Measurements from ENCODE around the gene COL9A1. TPM values are rescaled to one million over a fixed set of nuclear protein-coding genes. Genes with fewer than 3 reads are reported as not detected.

Gene COL9A1
- total and polyA plus RNA-seq, 9 of the 15 experiments (the other 6 are each of a cell fraction or from before 2014, with no cell fraction given): 0.01 to 0.13 (median 0.06) TPM; not detected in 1

DNA sequence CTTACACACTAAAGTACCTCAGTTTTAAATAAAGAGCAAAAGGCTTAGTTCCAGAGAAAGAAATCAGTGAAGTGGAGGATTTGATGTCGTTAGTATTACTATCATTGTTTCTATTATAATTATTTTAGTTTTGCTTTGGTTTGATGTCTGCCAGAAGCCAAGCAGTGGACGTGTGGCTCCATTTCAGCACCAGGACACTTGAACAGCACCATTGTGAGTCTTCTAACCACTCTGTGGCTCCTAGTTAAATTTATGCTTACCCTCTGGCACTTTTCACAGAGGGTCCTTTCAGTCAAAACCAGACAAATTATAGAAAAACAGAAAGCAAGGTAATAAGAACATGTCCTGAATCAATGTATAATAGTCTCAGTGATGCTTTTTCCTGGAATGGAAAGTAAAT lies 3.4 kb downstream of the COL9A1 start:
- H3K27ac ChIP-seq (ENCODE audit: extremely low read depth, low read depth, low read length): no peak overlapping the region
- H3K4me2 ChIP-seq (ENCODE audit: insufficient read depth, low read length): no peak overlapping the region
- ChIA-PET POLR2A (no interaction called here), CTCF (ENCODE audit: low intra/inter-chr PET ratio) (no interaction called here)
- H3K9me1 ChIP-seq (ENCODE audit: control insufficient read depth, insufficient read depth, low read length): no peaks in the 10 kb centered on the region
- in situ Hi-C loops (cut with MboI) (no loop called here), intact Hi-C loops (cut with micrococcal nuclease) (no loop called here)
- peaks cover 11 to 12% of the 10 kb centered on the region in 2 experiments; a peak in 3 of 5 replicates for H3K27me3 ChIP-seq (ENCODE audit: control insufficient read depth in 2 of 2, insufficient read depth in 2 of 2, low read length in 2 of 2)
- DNase-seq (ENCODE audit: extremely low read depth in 1 of 4, low spot score in 3 of 4): peak in 1 of 4 experiments; percentile 31
- no TSS peak for BruUV-seq (replicated peaks)
- H3K4me3 ChIP-seq: no peak overlapping the region
- H3K4me1 ChIP-seq (replicated peaks in 1 of 2; ENCODE audit: control insufficient read depth in 2 of 2, insufficient read depth in 2 of 2, low read length in 2 of 2): no peaks in the 10 kb centered on the region
- peak; percentile 64; the same call in 2 of the 3 replicates for ATAC-seq
- no peaks in the 10 kb centered on the region for H3K36me3 ChIP-seq (ENCODE audit: control insufficient read depth, insufficient read depth, low read length)
- FAIRE-seq: no peak
- no peak overlapping the region for H2AFZ ChIP-seq (ENCODE audit: low read depth, low read length)
- H3K9me3 ChIP-seq (replicated peaks; ENCODE audit: control insufficient read depth, insufficient read depth, low read depth, low read length): no peaks in the 10 kb centered on the region
- WGBS (ENCODE audit: insufficient coverage, low coverage, missing lambda C conversion rate): 0% methylated on average over 2 of the region's 2 CpGs
- TF ChIP-seq ZNF175 (CRISPR knock-in tag; IDR thresholded peaks at IDR 0.05; ENCODE audit: low read depth) (no peak), ZNF431 (CRISPR knock-in tag; IDR thresholded peaks at IDR 0.05) (no peak), EHMT2 (IDR thresholded peaks at IDR 0.05) (peak; percentile 92), MIER1 (IDR thresholded peaks at IDR 0.05; ENCODE audit: low read depth) (peak; percentile 87)
- TF ChIP-seq, protein P1, sequence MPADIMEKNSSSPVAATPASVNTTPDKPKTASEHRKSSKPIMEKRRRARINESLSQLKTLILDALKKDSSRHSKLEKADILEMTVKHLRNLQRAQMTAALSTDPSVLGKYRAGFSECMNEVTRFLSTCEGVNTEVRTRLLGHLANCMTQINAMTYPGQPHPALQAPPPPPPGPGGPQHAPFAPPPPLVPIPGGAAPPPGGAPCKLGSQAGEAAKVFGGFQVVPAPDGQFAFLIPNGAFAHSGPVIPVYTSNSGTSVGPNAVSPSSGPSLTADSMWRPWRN (IDR thresholded peaks at IDR 0.05; ENCODE audit: low read depth): no peak
- TF ChIP-seq, protein P2, sequence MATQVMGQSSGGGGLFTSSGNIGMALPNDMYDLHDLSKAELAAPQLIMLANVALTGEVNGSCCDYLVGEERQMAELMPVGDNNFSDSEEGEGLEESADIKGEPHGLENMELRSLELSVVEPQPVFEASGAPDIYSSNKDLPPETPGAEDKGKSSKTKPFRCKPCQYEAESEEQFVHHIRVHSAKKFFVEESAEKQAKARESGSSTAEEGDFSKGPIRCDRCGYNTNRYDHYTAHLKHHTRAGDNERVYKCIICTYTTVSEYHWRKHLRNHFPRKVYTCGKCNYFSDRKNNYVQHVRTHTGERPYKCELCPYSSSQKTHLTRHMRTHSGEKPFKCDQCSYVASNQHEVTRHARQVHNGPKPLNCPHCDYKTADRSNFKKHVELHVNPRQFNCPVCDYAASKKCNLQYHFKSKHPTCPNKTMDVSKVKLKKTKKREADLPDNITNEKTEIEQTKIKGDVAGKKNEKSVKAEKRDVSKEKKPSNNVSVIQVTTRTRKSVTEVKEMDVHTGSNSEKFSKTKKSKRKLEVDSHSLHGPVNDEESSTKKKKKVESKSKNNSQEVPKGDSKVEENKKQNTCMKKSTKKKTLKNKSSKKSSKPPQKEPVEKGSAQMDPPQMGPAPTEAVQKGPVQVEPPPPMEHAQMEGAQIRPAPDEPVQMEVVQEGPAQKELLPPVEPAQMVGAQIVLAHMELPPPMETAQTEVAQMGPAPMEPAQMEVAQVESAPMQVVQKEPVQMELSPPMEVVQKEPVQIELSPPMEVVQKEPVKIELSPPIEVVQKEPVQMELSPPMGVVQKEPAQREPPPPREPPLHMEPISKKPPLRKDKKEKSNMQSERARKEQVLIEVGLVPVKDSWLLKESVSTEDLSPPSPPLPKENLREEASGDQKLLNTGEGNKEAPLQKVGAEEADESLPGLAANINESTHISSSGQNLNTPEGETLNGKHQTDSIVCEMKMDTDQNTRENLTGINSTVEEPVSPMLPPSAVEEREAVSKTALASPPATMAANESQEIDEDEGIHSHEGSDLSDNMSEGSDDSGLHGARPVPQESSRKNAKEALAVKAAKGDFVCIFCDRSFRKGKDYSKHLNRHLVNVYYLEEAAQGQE (IDR thresholded peaks at IDR 0.05; ENCODE audit: borderline replicate concordance): peak; percentile 96
- TF ChIP-seq, protein P2 (CRISPR knock-in tag; IDR thresholded peaks at IDR 0.05; ENCODE audit: low read depth): peak; percentile 58; the same call in 1 of the 2 replicates
- H4K20me1 ChIP-seq (replicated peaks; ENCODE audit: control insufficient read depth, insufficient read depth, low read length): no peaks in the 10 kb centered on the region
- H3K9ac ChIP-seq (ENCODE audit: insufficient read depth in 1 of 2, low read depth in 2 of 2, low read length in 2 of 2): no peak overlapping the region
- H3K79me2 ChIP-seq (ENCODE audit: control insufficient read depth, insufficient read depth, low read length): no peaks in the 10 kb centered on the region

Measured in K562 (cell line).